PC-3 (cell line): ENCODE data around the gene CCDC102A. TPM values are rescaled to one million over a fixed set of nuclear protein-coding genes. Genes with fewer than 3 reads are reported as not detected.

ENCODE experiments used
- ATAC-seq: fragments of 200-7000 bp; cut with Tn5 transposase; 2 replicates; pipeline ENCODE4 v1.9.1; 2020; ENCODE audit warnings: mild to moderate bottlenecking, moderate library complexity
- BruUV-seq: library from RNA; stranded (reverse); fragments of 400-500 nt; replicated peaks from 2 replicates; lab custom pipeline; 2021; lab: Mats Ljungman, UMichigan
- CTCF ChIA-PET: fragments of 300-600 bp; sonication (Branson Sonifier 250); formaldehyde crosslinking; loops from one replicate; lab custom pipeline; 2022; ENCODE audit warnings: antibody characterized with exemption; lab: Charles Lee
- POLR2A ChIA-PET: fragments of 300-600 bp; sonication (Branson Sonifier 250); formaldehyde crosslinking; loops from one replicate; lab custom pipeline; 2022; ENCODE audit warnings: antibody characterized with exemption; ENCODE audit not compliant: unreplicated experiment; lab: Charles Lee
- DNase-seq: peaks from one replicate; pipeline ENCODE4 v3.0.0-alpha.2; 2015
- H2AFZ ChIP-seq: fragments of 300-600 bp; sonication (generic); 2 replicates; pipeline ENCODE4 v1.6.0; 2016; ENCODE audit warnings: antibody characterized with exemption, low read length
- H3F3A ChIP-seq: fragments of 300-600 bp; sonication (generic); one replicate; pipeline ENCODE4 v1.6.0; 2017; ENCODE audit warnings: antibody characterized with exemption, low read length, control low read depth, mild to moderate bottlenecking; ENCODE audit not compliant: unreplicated experiment
- H3K27ac ChIP-seq: fragments of 300-600 bp; sonication (generic); 2 replicates; pipeline ENCODE4 v1.5.1; 2016; ENCODE audit warnings: mild to moderate bottlenecking, low read length
- H3K27me3 ChIP-seq: fragments of 300-600 bp; sonication (generic); 2 replicates; pipeline ENCODE4 v1.6.1; 2016; ENCODE audit warnings: low read length, mixed read lengths
- H3K36me3 ChIP-seq: fragments of 300-600 bp; sonication (generic); 2 replicates; pipeline ENCODE4 v1.6.1; 2016; ENCODE audit warnings: low read depth, mixed run types, low read length, mixed read lengths
- H3K4me1 ChIP-seq: fragments of 300-600 bp; sonication (generic); 2 replicates; pipeline ENCODE4 v1.5.1; 2016; ENCODE audit warnings: low read length; ENCODE audit not compliant: insufficient read depth
- H3K4me2 ChIP-seq: fragments of 300-600 bp; sonication (generic); 2 replicates; pipeline ENCODE4 v1.6.0; 2016; ENCODE audit warnings: low read length
- H3K4me3 ChIP-seq: fragments of 300-600 bp; sonication (generic); 2 replicates; pipeline ENCODE4 v1.5.1; 2016; ENCODE audit warnings: mild to moderate bottlenecking, low read length, mixed read lengths
- H3K79me2 ChIP-seq: fragments of 300-600 bp; sonication (generic); 2 replicates; pipeline ENCODE4 v1.6.1; 2017; ENCODE audit warnings: low read length, mixed read lengths
- H3K9ac ChIP-seq: fragments of 300-600 bp; sonication (generic); 2 replicates; pipeline ENCODE4 v1.6.0; 2016; ENCODE audit warnings: mild to moderate bottlenecking, low read length
- H3K9me2 ChIP-seq: fragments of 300-600 bp; sonication (generic); replicated peaks from 2 replicates; pipeline ENCODE4 v1.6.1; 2016; ENCODE audit warnings: mixed run types, low read length, mixed read lengths
- H3K9me3 ChIP-seq: fragments of 300-600 bp; sonication (generic); 2 replicates; pipeline ENCODE4 v1.6.1; 2016; ENCODE audit warnings: low read length, mixed read lengths
- H4K20me1 ChIP-seq: fragments of 300-600 bp; sonication (generic); 2 replicates; pipeline ENCODE4 v1.6.1; 2016; ENCODE audit warnings: low read length, mixed read lengths
- EZH2 ChIP-seq: fragments of 300-600 bp; sonication (generic); IDR thresholded peaks from one replicate; pipeline ENCODE4 v1.6.1; 2017; ENCODE audit warnings: antibody characterized with exemption, mild to moderate bottlenecking, low read length; ENCODE audit not compliant: unreplicated experiment
- EZH2phosphoT487 ChIP-seq: fragments of 300-600 bp; sonication (generic); IDR thresholded peaks from 2 replicates; pipeline ENCODE4 v1.6.1; 2018; ENCODE audit warnings: mild to moderate bottlenecking, antibody characterized with exemption, low read length, borderline replicate concordance
- intact Hi-C: fragments of 100-400 bp; cut with micrococcal nuclease; formaldehyde crosslinking; loops from 2 replicates; pipeline ENCODE4 v1.9.0; 2023
- total RNA-seq: library from RNA; depleted of rRNA; stranded (reverse); fragments of >200 nt; gene quantifications from 2 replicates; pipeline ENCODE4 v1.2.3, GENCODE V29; 2014
- TF ChIP-seq, protein P1 (sequence below): fragments of 300-600 bp; sonication (generic); conservative IDR thresholded peaks from 2 replicates; pipeline ENCODE4 v1.5.1; 2017; ENCODE audit warnings: antibody characterized with exemption, low read depth, mild to moderate bottlenecking, low read length

CCDC102A gene
- total RNA-seq, 1 experiment from 2014 or later = 12.7 TPM

DNA sequence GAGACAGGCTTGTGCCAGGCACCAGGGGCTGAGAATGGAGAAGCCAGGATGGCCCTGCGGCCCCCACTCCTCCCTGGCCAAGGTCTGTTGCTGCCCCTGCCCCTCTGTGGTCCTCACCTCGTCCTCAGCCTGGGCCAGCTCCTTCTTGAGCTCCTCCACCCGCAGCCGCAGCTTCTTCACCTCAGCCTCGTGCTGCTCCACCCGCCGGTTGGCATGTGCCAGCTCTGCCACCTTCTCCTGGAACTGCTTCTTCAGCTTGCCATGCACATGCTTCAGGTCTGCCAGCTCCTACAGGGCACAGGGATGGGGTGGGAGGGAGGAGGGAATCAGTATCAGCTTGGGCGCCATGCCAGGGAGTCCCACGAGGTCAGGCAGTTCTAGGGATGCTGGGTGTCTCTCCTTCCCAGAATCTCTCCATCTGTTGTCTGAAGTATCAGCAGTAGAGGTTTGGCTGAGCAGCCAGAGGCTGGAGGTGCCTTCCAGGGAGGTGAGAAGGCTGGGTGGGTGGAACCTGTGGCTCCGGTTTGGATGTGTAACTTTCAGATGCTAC lies 20.1 kb downstream of the CCDC102A start:
- Histone ChIP-seq H3K9ac (no peak overlapping the region), H3K36me3 (no peaks in the 10 kb centered on the region), H3K4me1 (no peaks in the 10 kb centered on the region), H3F3A (no peaks in the 10 kb centered on the region), H3K9me2 (no peaks in the 10 kb centered on the region), H4K20me1 (no peaks in the 10 kb centered on the region), H3K4me2 (no peak overlapping the region), H3K27ac (no peak overlapping the region), H3K79me2 (no peaks in the 10 kb centered on the region), H3K4me3 (no peak overlapping the region), H3K27me3 (no peaks in the 10 kb centered on the region), H2AFZ (no peak overlapping the region), H3K9me3 (no peaks in the 10 kb centered on the region)
- no peak for DNase-seq
- no TSS peak for BruUV-seq
- no peak for ATAC-seq
- ChIA-PET CTCF (no interaction called here), POLR2A (no interaction called here)
- TF ChIP-seq EZH2phosphoT487 (no peak), EZH2 (no peak)
- TF ChIP-seq, protein P1, sequence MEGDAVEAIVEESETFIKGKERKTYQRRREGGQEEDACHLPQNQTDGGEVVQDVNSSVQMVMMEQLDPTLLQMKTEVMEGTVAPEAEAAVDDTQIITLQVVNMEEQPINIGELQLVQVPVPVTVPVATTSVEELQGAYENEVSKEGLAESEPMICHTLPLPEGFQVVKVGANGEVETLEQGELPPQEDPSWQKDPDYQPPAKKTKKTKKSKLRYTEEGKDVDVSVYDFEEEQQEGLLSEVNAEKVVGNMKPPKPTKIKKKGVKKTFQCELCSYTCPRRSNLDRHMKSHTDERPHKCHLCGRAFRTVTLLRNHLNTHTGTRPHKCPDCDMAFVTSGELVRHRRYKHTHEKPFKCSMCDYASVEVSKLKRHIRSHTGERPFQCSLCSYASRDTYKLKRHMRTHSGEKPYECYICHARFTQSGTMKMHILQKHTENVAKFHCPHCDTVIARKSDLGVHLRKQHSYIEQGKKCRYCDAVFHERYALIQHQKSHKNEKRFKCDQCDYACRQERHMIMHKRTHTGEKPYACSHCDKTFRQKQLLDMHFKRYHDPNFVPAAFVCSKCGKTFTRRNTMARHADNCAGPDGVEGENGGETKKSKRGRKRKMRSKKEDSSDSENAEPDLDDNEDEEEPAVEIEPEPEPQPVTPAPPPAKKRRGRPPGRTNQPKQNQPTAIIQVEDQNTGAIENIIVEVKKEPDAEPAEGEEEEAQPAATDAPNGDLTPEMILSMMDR = no peak
- intact Hi-C loops = no loop called here

GRCh38 chr16:57514791-57515600 lies 21.4 kb downstream of the CCDC102A start:
- H3K9ac ChIP-seq = no peak overlapping the region
- H3K79me2 ChIP-seq = no peaks in the 10 kb centered on the region
- ChIA-PET CTCF (no interaction called here), POLR2A (no interaction called here)
- no TSS peak for BruUV-seq
- no peaks in the 10 kb centered on the region for H3K27me3 ChIP-seq
- no peaks in the 10 kb centered on the region for H3K9me3 ChIP-seq
- no peaks in the 10 kb centered on the region for H3F3A ChIP-seq
- no peaks in the 10 kb centered on the region for H3K36me3 ChIP-seq
- H3K4me1 ChIP-seq = no peaks in the 10 kb centered on the region
- H2AFZ ChIP-seq = no peak overlapping the region
- no peak overlapping the region for H3K27ac ChIP-seq
- H3K9me2 ChIP-seq = no peaks in the 10 kb centered on the region
- ATAC-seq (no peak), DNase-seq (no peak)
- H3K4me3 ChIP-seq = no peak overlapping the region
- TF ChIP-seq, protein P1 = no peak
- TF ChIP-seq EZH2 = no peak
- no peak for TF ChIP-seq EZH2phosphoT487
- no peaks in the 10 kb centered on the region for H4K20me1 ChIP-seq
- no peak overlapping the region for H3K4me2 ChIP-seq
- intact Hi-C loops = no loop called here

- intact Hi-C loops = no loop called here
- no peak overlapping the region for H2AFZ ChIP-seq
- BruUV-seq = no TSS peak
- H3K4me2 ChIP-seq = no peak overlapping the region
- no peaks in the 10 kb centered on the region for H3K4me1 ChIP-seq
- POLR2A ChIA-PET = no interaction called here
- no peak for ATAC-seq
- CTCF ChIA-PET = no interaction called here
- no peaks in the 10 kb centered on the region for H3K9me2 ChIP-seq
- no peaks in the 10 kb centered on the region for H4K20me1 ChIP-seq
- no peak overlapping the region for H3K9ac ChIP-seq
- no peaks in the 10 kb centered on the region for H3F3A ChIP-seq
- no peaks in the 10 kb centered on the region for H3K9me3 ChIP-seq
- no peaks in the 10 kb centered on the region for H3K27me3 ChIP-seq
- DNase-seq = no peak
- no peak overlapping the region for H3K4me3 ChIP-seq
- TF ChIP-seq EZH2phosphoT487 (no peak), EZH2 (no peak)
- TF ChIP-seq, protein P1 = no peak
- H3K36me3 ChIP-seq = no peaks in the 10 kb centered on the region
- H3K79me2 ChIP-seq = no peaks in the 10 kb centered on the region
- H3K27ac ChIP-seq = no peak overlapping the region
Measured at GRCh38 chr16:57514371-57514770, 22.0 kb downstream of the CCDC102A start.
